HG03442 (cell line): Measurements from ENCODE around the gene CNTROB.
A peak's percentile ranks its signal among the peaks of the same experiment; 100 is the strongest.

ENCODE experiments used
- ATAC-seq: cut with Tn5 transposase; IDR thresholded peaks from one replicate; pipeline ENCODE4 v1.9.1; 2021; ENCODE audit warnings: mild to moderate bottlenecking, moderate library complexity; ENCODE audit not compliant: unreplicated experiment

CNTROB gene

GRCh38 chr17:7931709-7932482 is at the start of gene CNTROB, which contains the start of gene TRAPPC1:
Gene CNTROB, plus strand, starts transcription at chr17:7932206. Its CDS starts 874 bp downstream, at chr17:7933080.
Gene TRAPPC1, minus strand, starts transcription at chr17:7931946. Its CDS starts 117 bp downstream, at chr17:7931829.
- ATAC-seq: peak; percentile 94

DNA sequence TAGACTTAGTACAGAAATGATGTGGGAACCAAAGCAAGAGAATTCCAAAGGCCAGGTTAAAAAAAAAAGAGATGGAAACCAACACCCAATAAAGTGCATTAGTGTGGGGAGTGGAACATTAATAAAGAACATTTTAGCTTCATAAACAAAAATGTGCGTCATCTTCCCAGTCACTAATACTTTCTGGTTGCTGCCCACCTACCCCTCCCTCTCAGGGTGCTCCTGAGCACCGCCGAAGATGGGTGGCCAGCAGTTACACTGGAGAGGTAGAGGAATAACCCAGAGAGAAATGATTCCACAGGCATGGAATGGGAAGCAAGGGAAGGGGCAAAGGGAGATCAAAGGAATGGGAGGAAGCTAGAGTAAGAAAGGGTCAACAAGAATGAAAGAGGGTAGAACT is 49.4 kb upstream of the CNTROB start:
- no peak for ATAC-seq

GRCh38 chr17:7883781-7884386 is 48.1 kb upstream of the CNTROB start:
- ATAC-seq: no peak

GRCh38 chr17:7884581-7885366 is 47.2 kb upstream of the CNTROB start:
- ATAC-seq: peak; percentile 19

DNA sequence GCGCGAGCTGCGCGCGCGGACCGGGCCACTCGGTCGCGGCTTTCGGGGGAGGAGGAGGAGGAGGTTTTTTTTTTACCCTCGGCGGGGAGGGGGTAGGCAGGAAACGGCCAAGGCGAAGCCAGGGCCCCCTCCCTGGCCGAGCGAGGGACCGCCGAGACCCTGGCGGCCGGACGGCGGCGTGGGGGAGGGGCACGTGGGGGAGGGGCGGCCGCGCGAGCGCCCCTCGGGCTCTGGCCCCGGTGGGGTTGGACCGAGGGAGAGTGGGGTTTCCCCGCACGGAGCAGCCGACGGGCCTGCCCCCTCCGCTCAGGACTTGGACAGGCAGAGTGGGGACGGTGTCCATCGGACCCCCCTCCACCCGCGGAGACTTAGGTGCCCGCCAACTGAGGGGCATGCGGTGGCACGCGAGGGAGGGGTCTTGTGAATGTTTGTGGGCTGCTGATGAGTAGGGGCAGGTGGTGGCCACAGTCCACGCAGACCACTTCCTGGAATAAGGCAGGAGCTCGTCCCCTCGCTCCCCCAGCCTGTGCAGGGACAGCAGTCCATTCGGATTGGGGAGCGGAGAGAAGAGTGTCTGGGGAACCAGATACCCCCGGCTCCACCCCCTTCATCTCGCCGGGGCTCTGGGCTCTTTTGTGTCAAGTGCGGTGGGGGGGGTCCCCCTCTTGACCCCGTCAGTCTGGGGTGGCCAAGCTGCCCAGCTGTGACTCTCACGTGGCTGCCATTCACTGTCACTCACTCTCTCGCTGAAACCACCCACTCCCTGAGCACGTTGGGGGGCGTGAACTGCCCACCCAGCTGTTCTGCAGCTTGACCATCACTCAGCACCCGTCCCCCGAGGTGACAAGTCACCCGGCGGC is 46.4 kb upstream of the CNTROB start:
- peak; percentile 29 for ATAC-seq

GRCh38 chr17:7886227-7887037 is 45.6 kb upstream of the CNTROB start:
- no peak for ATAC-seq

- no peak for ATAC-seq
Observed at GRCh38 chr17:7887038-7887481, 44.9 kb upstream of the CNTROB start.

DNA sequence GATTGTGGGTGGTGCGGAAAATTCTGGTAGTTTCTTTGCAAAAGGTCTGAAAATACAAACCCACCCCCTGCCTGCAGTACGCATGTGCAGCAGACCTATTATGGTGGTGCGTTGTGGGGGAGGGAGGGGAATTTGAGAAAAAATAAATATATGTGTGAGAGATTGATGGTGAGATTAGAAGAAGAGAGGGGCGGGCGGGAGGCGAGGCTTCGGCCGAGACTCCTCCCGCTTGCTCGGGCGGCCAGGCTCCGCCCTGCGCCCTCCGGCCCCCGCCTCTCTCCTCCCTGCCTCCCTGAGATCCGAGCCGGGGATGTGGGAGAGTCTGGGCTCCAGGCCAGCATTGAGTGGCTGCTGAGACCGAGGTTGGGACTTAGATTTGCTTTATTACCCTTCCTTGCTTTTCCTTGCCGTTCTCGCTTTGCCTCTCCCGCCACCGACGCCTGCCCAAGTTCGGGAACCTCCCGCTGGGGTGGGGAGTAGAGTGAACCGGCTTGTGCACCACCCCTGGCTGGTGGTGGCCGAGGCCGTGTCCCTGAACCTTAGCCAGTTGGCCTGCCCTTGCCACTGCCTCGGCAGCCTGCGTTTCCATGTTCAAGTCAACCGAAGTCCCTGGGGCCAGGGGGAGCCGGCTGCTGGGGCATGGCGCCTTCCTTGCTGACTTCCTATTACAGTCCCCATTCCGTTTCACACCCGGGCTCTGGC is 44.4 kb upstream of the CNTROB start:
- ATAC-seq: no peak

DNA sequence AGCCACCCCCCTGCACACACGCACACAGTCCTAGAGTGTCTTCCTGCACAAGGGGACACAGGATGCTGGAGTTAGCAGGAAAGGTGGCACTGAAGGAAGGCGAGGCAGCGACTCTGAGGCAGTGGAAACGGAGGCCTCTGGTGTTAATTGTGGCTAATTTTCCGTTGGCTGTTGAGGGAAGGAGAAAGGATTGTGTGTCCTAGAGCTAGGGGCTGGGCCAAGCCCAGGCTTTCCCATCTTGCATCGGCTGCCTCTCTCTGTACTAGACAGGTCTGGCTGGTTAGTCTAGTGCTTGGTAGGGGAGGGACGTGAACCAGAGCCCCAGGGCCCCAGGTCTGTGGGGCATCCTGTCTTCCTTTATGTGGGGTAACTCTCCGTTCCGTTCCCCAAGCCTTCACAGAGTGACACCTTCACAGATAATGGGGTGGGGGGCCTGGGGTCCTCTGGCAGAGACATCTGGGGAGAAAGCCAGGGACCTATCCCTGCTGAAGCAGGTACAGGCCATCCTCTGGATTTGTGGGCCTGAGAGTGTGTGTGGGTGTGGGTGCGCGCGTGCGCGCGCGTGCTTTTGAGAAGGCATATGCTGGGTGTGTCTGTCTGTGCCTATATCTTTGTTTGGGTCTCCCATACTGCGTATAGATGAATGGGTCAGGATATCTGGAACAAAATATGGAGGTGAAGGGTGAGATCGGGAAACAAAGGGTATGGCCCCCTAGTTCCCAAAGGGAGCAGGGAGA is 43.7 kb upstream of the CNTROB start, which contains the start of gene CHD3:
Gene CHD3 (plus strand): TSS at position 606 of the 737 bp plus-strand sequence. CDS start 212 bp downstream, outside the sequence.
- ATAC-seq: no peak

DNA sequence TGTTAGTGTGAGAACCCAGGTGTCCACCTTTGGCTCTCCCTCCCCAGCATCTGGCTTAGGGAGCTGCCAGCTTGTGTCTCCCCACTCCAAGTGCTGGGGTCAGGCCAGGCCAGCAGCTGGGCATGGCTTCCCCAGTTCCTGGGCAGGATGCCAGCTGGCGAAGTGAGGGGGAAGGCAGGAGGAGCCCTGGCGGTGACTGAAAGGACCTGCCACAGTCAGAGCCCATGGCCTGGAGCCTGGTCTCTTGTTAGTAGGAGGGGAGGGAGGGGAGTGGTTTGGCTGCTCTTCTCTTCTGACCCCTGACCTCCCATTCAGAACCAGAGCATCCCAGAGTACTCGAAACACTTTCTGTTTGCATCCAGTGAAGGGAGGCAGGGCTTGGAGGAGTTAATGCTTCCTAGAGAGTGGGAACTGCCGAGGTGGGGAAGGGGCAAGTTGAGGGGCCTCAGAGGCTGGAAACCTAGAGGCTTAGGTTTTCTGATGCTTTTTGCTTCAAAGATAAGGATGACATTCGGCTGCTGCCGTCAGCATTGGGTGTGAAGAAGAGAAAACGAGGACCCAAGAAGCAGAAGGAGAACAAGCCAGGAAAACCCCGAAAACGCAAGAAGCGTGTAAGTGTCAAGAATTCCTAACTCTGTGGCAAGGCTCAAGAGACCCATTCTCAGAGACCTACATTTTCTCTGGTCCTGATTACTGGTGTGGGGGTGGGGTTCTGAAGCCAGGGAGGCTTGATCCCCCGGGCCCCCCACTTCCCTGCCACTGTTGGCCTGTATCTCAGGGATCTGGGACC is 42.6 kb upstream of the CNTROB start:
- ATAC-seq: no peak

DNA sequence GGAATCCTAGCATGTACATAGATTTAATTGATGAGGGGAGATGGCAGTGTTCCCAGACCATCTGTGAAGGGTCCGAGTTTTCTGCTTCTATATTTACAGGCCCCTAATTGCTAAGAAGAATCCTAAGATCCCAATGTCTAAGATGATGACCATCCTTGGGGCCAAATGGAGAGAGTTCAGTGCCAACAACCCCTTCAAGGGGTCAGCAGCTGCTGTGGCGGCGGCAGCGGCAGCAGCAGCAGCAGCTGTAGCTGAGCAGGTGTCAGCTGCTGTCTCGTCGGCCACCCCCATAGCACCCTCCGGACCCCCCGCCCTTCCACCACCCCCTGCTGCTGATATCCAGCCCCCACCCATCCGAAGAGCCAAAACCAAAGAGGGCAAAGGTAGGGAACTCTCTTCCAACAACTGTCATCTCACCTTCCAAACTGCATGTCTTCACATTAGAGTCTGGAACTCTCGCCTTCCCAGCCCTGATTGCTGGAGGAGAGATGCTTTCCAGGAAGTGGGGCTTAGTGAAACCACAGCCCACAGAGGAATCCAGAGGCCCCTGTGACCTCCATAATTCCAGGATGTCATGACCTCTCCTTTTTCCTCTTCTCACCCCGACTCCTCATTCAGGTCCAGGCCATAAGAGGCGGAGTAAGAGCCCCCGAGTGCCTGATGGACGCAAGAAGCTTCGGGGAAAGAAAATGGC is 38.7 kb upstream of the CNTROB start:
- no peak for ATAC-seq

DNA sequence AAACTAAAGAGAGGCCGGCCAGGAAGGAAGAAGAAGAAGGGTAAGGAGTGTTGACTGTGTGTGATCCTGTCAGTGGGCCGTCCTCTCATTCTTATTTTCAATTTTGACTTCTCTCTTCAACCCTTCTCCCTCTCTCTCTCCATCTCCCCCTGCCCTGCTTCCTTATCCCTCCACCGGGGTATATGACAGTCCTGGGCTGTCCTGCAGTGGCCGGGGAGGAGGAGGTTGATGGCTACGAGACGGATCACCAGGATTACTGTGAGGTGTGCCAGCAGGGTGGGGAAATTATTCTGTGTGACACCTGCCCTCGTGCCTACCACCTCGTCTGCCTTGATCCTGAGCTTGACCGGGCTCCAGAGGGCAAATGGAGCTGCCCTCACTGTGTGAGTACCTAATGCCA is 37.8 kb upstream of the CNTROB start:
- no peak for ATAC-seq

DNA sequence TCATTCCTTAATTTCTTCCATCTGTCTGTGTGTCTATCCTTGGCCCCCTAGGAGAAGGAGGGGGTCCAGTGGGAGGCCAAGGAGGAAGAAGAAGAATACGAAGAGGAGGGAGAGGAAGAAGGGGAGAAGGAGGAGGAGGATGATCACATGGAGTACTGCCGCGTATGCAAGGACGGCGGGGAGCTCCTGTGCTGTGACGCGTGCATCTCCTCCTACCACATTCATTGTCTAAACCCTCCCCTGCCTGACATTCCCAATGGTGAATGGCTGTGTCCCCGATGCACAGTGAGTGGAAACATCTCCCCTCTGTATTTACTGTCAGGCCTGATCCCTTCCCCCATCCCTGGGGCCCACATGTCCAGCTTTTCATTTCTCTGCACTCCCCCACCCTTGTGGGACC is 37.1 kb upstream of the CNTROB start:
- ATAC-seq: no peak

GRCh38 chr17:7897090-7897489 is 34.9 kb upstream of the CNTROB start:
- no peak for ATAC-seq

GRCh38 chr17:7897773-7898172 is 34.2 kb upstream of the CNTROB start:
- no peak for ATAC-seq

- ATAC-seq: no peak
Observed at GRCh38 chr17:7903154-7904103, 28.6 kb upstream of the CNTROB start.
